ENCODE measurements around the gene SPART.

- TF ChIP-seq CTCF (IDR thresholded peaks at IDR 0.05) (no peak), POLR2A (IDR thresholded peaks at IDR 0.05) (no peak)
These were observed 13.2 kb upstream of the SPART start for GRCh38 chr13:36359301-36359950.

All from ovary (tissue), 3 donors.